ENCODE data around the gene FAM168B.

FAM168B gene, protein sequence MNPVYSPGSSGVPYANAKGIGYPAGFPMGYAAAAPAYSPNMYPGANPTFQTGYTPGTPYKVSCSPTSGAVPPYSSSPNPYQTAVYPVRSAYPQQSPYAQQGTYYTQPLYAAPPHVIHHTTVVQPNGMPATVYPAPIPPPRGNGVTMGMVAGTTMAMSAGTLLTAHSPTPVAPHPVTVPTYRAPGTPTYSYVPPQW

DNA sequence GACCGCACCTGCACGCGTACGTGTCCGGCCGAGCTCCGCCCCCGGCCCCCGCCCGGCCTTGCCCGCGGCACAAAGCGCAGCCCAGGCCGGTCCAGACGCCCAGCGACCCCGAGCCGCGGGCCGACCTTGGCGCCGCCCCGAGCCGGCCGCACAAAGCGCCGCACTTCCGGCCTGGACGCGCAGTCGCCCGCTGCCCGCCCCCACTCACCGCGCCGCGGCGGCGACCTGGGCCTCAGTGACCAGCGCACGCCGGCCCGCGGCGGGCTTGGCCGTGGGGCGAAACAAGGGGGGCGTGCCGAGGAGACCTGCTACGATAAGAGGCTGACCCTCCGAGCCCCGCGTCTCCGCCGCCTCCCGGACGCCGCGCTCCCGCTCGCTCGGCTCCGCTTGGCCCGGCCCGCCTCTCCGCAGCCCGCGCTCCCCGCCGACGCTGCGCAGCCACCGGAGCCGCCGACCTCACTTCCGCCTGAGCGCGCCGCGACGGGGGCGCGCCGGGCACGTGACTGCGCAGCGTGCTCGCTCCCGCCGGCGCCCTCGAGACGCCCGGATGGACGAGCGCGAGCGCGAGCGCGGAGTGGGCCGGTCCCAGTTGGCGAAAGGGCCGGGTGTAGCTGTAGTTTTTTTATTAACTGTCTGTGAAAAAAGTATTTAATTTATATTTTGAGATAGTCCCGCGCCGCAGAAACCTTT is at the start of gene FAM168B:
FAM168B (minus strand) TSS at position 455 of the 690 bp plus-strand sequence. CDS start 10,814 bp downstream, outside the sequence.
- H3K36me3 ChIP-seq (ENCODE audit: insufficient read depth, low read length) = no peaks in the 10 kb centered on the region
- H3K4me1 ChIP-seq (ENCODE audit: insufficient read depth, low read length) = peaks cover 3% of the 10 kb centered on the region
- peak within 1 kb of the TSS; percentile 79 to 92 for H3K4me3 ChIP-seq (ENCODE audit: low read depth in 1 of 2, low read length in 2 of 2)
- no peaks in the 10 kb centered on the region for H3K9me3 ChIP-seq (ENCODE audit: low read length)
- peak within 1 kb of the TSS; percentile 96 for H3K27ac ChIP-seq (ENCODE audit: low read depth, low read length)
- H3K9ac ChIP-seq (ENCODE audit: low read length) = peak within 1 kb of the TSS; percentile 87
- no peaks in the 10 kb centered on the region for H3K27me3 ChIP-seq (ENCODE audit: control insufficient read depth in 1 of 2, insufficient read depth in 2 of 2, low read length in 2 of 2)

DNA sequence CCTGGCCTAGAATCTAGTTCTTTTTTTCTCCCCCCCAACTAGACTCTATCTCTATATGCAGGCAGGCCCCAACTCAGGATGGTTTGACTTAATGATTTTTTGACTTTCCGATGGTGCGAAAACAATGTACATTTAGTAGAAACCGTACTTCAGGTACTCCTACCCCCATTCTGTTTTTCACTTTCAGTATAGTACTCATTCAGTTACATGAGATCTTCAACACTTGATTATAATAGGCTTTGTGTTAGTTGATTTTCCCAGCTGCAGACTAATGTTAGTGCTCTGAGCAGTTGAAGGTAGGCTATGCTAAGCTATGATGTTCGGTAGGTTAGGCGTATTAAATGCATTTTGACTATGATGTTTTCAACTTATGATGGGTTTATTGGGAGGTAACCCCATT is 49.6 kb upstream of the FAM168B start:
- H3K9me3 ChIP-seq (ENCODE audit: low read length) = no peaks in the 10 kb centered on the region
- H3K27ac ChIP-seq (ENCODE audit: low read depth, low read length) = no peak overlapping the region
- no peak overlapping the region for H3K4me3 ChIP-seq (ENCODE audit: low read depth in 1 of 2, low read length in 2 of 2)
- H3K36me3 ChIP-seq (ENCODE audit: insufficient read depth, low read length) = peaks cover 48% of the 10 kb centered on the region
- H3K9ac ChIP-seq (ENCODE audit: low read length) = no peak overlapping the region
- H3K4me1 ChIP-seq (ENCODE audit: insufficient read depth, low read length) = no peaks in the 10 kb centered on the region
- H3K27me3 ChIP-seq (ENCODE audit: control insufficient read depth in 1 of 2, insufficient read depth in 2 of 2, low read length in 2 of 2) = no peaks in the 10 kb centered on the region

DNA sequence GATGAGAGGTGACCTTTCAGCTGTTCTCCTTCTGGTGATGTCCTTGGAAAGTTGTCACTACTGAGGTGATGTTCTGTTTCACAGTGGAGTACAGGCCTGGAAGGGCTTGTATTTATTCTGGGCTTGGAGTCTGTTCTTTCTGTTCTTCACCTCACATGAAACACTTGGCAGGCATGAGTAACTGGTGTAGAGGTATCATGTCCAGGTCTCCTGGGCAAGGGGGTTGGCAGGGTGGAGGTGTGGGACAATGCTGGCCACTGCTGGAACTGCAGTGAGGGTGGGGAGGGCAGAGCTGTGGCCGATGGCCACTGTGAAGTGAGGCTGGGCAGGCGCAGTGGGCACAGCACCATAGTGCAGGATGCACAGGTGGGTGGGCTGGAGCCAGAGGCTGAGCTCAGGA is 47.3 kb upstream of the FAM168B start:
- Histone ChIP-seq H3K4me3 (ENCODE audit: low read depth in 1 of 2, low read length in 2 of 2) (no peak overlapping the region), H3K36me3 (ENCODE audit: insufficient read depth, low read length) (peaks cover 34% of the 10 kb centered on the region), H3K27me3 (ENCODE audit: control insufficient read depth in 1 of 2, insufficient read depth in 2 of 2, low read length in 2 of 2) (no peaks in the 10 kb centered on the region), H3K9me3 (ENCODE audit: low read length) (no peaks in the 10 kb centered on the region), H3K4me1 (ENCODE audit: insufficient read depth, low read length) (no peaks in the 10 kb centered on the region), H3K9ac (ENCODE audit: low read length) (no peak overlapping the region), H3K27ac (ENCODE audit: low read depth, low read length) (no peak overlapping the region)

DNA sequence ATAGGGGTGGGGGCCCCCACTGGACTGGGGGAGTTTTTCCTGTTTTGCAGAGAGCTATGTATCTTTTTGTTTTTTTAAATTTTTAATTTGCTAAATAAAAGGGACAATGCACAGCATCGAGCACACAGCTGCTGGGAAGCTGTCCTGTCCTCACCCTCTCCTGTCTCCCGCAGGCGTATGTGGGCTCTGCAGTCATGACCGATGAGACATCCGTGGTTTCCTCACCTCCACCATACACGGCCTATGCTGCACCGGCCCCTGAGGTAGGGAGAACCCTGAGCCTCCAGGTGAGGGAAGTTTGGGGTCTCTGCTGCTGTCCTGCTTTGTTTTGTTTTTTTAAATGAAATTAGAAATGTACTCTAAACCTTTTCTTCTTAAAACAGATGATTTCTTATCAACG is 39.5 kb upstream of the FAM168B start:
- Histone ChIP-seq H3K27me3 (ENCODE audit: control insufficient read depth in 1 of 2, insufficient read depth in 2 of 2, low read length in 2 of 2) (no peaks in the 10 kb centered on the region), H3K4me1 (ENCODE audit: insufficient read depth, low read length) (no peaks in the 10 kb centered on the region), H3K27ac (ENCODE audit: low read depth, low read length) (no peak overlapping the region), H3K9ac (ENCODE audit: low read length) (no peak overlapping the region), H3K36me3 (ENCODE audit: insufficient read depth, low read length) (peaks cover 13% of the 10 kb centered on the region), H3K4me3 (ENCODE audit: low read depth in 1 of 2, low read length in 2 of 2) (no peak overlapping the region), H3K9me3 (ENCODE audit: low read length) (no peaks in the 10 kb centered on the region)

DNA sequence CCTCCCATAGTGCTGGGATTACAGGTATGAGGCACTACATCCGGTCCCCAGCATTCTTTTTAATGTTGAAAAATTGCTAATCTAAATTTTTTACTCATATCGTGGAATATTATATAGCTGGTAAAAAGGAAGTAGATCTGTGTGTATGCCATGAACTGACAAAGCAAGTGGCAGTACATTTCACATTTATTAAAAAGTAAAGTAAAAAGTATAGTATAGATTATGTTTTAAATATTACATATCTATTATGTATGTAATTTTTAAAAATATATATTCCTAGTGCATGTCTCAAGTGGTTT is 37.0 kb upstream of the FAM168B start:
- Histone ChIP-seq H3K4me3 (ENCODE audit: low read depth in 1 of 2, low read length in 2 of 2) (no peak overlapping the region), H3K36me3 (ENCODE audit: insufficient read depth, low read length) (peaks cover 26% of the 10 kb centered on the region), H3K27me3 (ENCODE audit: control insufficient read depth in 1 of 2, insufficient read depth in 2 of 2, low read length in 2 of 2) (no peaks in the 10 kb centered on the region), H3K27ac (ENCODE audit: low read depth, low read length) (no peak overlapping the region), H3K9ac (ENCODE audit: low read length) (no peak overlapping the region), H3K4me1 (ENCODE audit: insufficient read depth, low read length) (no peaks in the 10 kb centered on the region), H3K9me3 (ENCODE audit: low read length) (no peaks in the 10 kb centered on the region)

DNA sequence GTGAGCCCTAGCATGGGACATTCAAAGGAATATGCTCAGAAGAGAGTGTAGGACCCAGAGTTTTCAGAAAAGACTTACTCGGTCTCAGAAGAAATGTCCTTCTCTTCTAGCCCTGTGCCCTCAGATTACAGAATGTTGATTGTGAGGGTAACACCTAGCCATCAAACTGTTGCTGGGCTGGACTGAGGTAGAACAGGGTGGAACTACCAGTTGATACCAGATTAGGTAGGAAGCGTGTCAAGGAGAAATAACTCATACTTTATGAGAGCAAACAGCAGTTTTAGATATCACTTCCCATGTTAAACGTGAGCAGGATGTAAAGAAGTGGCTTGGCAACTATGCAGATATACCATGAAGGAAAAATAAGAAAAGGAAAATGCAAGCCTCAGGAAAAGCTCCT is 34.7 kb upstream of the FAM168B start:
- Histone ChIP-seq H3K27ac (ENCODE audit: low read depth, low read length) (no peak overlapping the region), H3K9me3 (ENCODE audit: low read length) (no peaks in the 10 kb centered on the region)

DNA sequence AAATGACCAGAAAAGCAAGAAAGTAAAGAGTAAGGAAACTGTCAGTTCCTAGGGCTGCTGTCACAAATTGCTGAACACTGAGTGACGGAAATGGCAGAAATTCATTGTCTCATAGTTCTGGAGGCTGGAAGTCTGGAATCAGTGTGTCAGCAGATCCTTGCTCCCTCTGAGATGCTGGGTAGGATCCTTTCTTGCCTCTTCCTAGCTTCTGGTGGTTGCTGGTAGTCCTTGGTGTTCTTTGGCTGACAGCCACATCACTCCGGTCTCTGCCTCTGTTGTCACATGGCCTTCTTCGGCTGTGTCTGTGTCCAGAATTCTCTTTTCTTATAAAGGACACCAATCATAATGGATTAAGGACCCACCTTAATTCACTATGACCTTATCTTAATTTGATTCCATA is 33.8 kb upstream of the FAM168B start:
- H3K36me3 ChIP-seq (ENCODE audit: insufficient read depth, low read length) = peaks cover 34% of the 10 kb centered on the region
- no peak overlapping the region for H3K4me3 ChIP-seq (ENCODE audit: low read depth in 1 of 2, low read length in 2 of 2)
- no peak overlapping the region for H3K9ac ChIP-seq (ENCODE audit: low read length)

More for the DNA sequence above, 34.7 kb upstream of the FAM168B start:
- no peaks in the 10 kb centered on the region for H3K4me1 ChIP-seq (ENCODE audit: insufficient read depth, low read length)
- H3K4me3 ChIP-seq (ENCODE audit: low read depth in 1 of 2, low read length in 2 of 2) = no peak overlapping the region
- peaks cover 26% of the 10 kb centered on the region for H3K36me3 ChIP-seq (ENCODE audit: insufficient read depth, low read length)
- H3K9ac ChIP-seq (ENCODE audit: low read length) = no peak overlapping the region
- no peaks in the 10 kb centered on the region for H3K27me3 ChIP-seq (ENCODE audit: control insufficient read depth in 1 of 2, insufficient read depth in 2 of 2, low read length in 2 of 2)

DNA sequence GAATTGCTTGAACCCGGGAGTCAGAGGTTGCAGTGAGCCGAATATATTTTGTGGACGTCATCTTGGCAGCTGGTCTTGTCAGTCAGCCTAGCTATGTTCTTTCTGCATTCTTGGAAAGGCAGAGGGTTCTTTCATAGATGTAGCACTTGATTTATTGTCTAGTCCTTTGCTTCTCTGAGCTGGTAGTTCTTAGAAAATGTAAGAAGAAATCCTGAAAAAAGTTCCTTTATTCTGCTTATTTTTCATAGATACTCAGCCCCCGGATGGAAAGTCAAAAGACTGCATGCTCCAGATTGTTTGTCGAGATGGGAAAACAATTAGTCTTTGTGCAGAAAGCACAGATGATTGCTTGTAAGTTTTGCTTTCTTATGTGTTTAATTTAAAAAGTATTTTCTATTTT is 33.2 kb upstream of the FAM168B start:
- Histone ChIP-seq H3K4me1 (ENCODE audit: insufficient read depth, low read length) (no peaks in the 10 kb centered on the region), H3K9ac (ENCODE audit: low read length) (no peak overlapping the region), H3K36me3 (ENCODE audit: insufficient read depth, low read length) (peaks cover 33% of the 10 kb centered on the region), H3K9me3 (ENCODE audit: low read length) (no peaks in the 10 kb centered on the region), H3K4me3 (ENCODE audit: low read depth in 1 of 2, low read length in 2 of 2) (no peak overlapping the region), H3K27me3 (ENCODE audit: control insufficient read depth in 1 of 2, insufficient read depth in 2 of 2, low read length in 2 of 2) (no peaks in the 10 kb centered on the region), H3K27ac (ENCODE audit: low read depth, low read length) (no peak overlapping the region)

More for the DNA sequence above, 33.8 kb upstream of the FAM168B start:
- H3K27ac ChIP-seq (ENCODE audit: low read depth, low read length) = no peak overlapping the region
- no peaks in the 10 kb centered on the region for H3K9me3 ChIP-seq (ENCODE audit: low read length)
- no peaks in the 10 kb centered on the region for H3K27me3 ChIP-seq (ENCODE audit: control insufficient read depth in 1 of 2, insufficient read depth in 2 of 2, low read length in 2 of 2)
- H3K4me1 ChIP-seq (ENCODE audit: insufficient read depth, low read length) = no peaks in the 10 kb centered on the region

DNA sequence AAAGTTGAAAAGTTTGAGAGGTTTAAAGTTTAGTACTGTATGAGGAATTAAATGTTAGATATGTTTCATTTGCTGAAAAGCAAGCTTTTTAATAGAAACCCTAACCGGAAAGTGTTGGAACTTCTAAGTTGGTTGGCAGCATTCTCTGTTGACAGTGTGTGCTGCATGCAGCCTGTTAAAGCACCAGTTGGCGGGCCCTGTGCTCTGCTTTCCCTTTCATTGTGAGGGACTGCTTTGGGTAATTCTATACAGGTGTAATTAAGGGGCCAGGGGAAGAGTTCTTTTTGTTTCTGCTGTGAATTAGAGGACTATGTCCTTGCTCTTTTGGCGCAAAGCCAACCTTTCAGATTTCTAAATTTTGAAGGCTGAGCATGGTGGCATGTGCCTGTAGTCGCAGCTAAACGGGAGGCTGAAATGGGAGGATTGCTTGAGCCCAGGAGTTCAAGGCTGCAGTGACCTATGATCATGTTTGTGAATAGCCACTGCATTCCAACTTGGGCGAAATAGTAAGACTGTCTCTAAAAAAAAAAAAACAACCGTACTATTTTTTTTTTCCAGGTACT is 32.0 kb upstream of the FAM168B start:
- no peak overlapping the region for H3K4me3 ChIP-seq (ENCODE audit: low read depth in 1 of 2, low read length in 2 of 2)
- H3K27ac ChIP-seq (ENCODE audit: low read depth, low read length) = no peak overlapping the region
- peaks cover 27% of the 10 kb centered on the region for H3K36me3 ChIP-seq (ENCODE audit: insufficient read depth, low read length)
- no peaks in the 10 kb centered on the region for H3K4me1 ChIP-seq (ENCODE audit: insufficient read depth, low read length)
- H3K9ac ChIP-seq (ENCODE audit: low read length) = no peak overlapping the region
- H3K27me3 ChIP-seq (ENCODE audit: control insufficient read depth in 1 of 2, insufficient read depth in 2 of 2, low read length in 2 of 2) = no peaks in the 10 kb centered on the region
- H3K9me3 ChIP-seq (ENCODE audit: low read length) = no peaks in the 10 kb centered on the region

DNA sequence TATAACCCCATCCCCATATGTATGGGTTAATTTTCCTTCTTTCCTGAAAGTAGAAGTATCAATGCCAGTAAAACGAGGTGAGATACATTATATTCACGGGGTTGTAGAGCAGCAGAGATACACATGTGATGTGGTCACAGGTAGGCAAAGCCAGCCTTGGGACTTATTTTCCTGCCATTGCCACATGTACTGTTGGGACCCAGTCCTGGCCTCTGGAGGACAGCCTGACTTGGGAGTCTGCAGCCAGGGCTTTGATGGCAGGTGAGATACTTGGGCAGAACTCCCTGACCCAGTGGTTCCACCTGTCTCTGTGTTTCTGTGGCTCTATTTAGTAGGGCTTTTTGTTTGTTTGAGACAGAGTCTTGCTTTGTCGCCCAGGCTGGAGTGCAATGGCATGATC is 29.9 kb upstream of the FAM168B start:
- H3K4me3 ChIP-seq (ENCODE audit: low read depth in 1 of 2, low read length in 2 of 2) = no peak overlapping the region
- H3K9ac ChIP-seq (ENCODE audit: low read length) = no peak overlapping the region
- no peaks in the 10 kb centered on the region for H3K9me3 ChIP-seq (ENCODE audit: low read length)
- H3K36me3 ChIP-seq (ENCODE audit: insufficient read depth, low read length) = peaks cover 26% of the 10 kb centered on the region
- H3K27ac ChIP-seq (ENCODE audit: low read depth, low read length) = no peak overlapping the region
- H3K4me1 ChIP-seq (ENCODE audit: insufficient read depth, low read length) = no peaks in the 10 kb centered on the region
- H3K27me3 ChIP-seq (ENCODE audit: control insufficient read depth in 1 of 2, insufficient read depth in 2 of 2, low read length in 2 of 2) = no peaks in the 10 kb centered on the region

DNA sequence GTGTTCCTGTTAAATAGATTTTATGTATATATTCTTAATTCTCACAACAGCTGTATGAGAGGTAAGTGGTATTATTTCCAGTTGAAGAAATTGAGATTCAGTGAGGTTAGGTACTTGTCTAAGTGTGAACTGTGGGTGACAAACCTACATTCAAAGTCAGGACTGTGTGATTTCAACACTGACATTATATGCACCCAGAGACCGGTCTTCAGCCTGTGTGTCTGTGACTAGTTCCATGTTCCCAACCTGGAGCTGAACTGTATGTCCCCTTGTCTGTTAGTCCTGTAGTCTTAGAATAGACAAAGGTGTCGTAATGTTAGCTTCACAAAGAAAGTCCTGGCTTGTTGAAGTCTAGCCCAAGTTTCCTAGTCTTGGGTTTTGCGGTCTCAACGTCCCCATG is 29.2 kb upstream of the FAM168B start:
- Histone ChIP-seq H3K4me3 (ENCODE audit: low read depth in 1 of 2, low read length in 2 of 2) (no peak overlapping the region), H3K27me3 (ENCODE audit: control insufficient read depth in 1 of 2, insufficient read depth in 2 of 2, low read length in 2 of 2) (no peaks in the 10 kb centered on the region), H3K9me3 (ENCODE audit: low read length) (no peaks in the 10 kb centered on the region), H3K27ac (ENCODE audit: low read depth, low read length) (no peak overlapping the region), H3K4me1 (ENCODE audit: insufficient read depth, low read length) (no peaks in the 10 kb centered on the region), H3K9ac (ENCODE audit: low read length) (no peak overlapping the region), H3K36me3 (ENCODE audit: insufficient read depth, low read length) (peaks cover 19% of the 10 kb centered on the region)

DNA sequence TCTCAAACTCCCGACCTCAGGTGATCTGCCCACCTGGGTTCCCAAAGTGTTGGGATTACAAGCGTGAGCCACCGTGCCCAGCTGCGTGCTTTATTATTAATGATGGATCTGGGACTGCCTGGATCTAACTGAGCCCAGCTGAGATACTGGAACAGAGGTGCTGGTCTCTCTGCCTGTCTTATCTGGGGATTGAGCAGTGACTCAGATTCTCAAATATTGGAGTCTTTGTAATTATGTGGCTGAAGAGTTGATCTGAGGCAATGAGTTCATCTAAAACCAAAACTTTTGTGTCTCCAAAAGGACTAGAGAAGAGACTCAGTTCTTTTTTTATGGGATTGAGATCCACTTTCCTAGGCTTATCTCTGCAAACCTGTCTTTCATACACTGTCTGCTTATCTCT is 28.2 kb upstream of the FAM168B start:
- Histone ChIP-seq H3K36me3 (ENCODE audit: insufficient read depth, low read length) (peaks cover 9% of the 10 kb centered on the region), H3K9ac (ENCODE audit: low read length) (no peak overlapping the region), H3K27me3 (ENCODE audit: control insufficient read depth in 1 of 2, insufficient read depth in 2 of 2, low read length in 2 of 2) (no peaks in the 10 kb centered on the region), H3K9me3 (ENCODE audit: low read length) (no peaks in the 10 kb centered on the region), H3K4me1 (ENCODE audit: insufficient read depth, low read length) (no peaks in the 10 kb centered on the region), H3K27ac (ENCODE audit: low read depth, low read length) (no peak overlapping the region), H3K4me3 (ENCODE audit: low read depth in 1 of 2, low read length in 2 of 2) (no peak overlapping the region)
